Adrenal gland (tissue), 5 donors: ENCODE measurements around the gene FBXW8.

ENCODE experiments used
- CTCF ChIP-seq, 6 experiments: fragments of 450-650 bp in 4 of 6; fragments of 200-600 bp in 2 of 6; sonication (generic) in 1 of 6; IDR thresholded peaks; 1 replicate in 5 of 6; 2 replicates in 1 of 6; pipeline versions ENCODE4 v1.5.1 to v1.8.0; 2016 to 2021; ENCODE audit warnings: antibody characterized with exemption in 6 of 6, mild to moderate bottlenecking in 2 of 6, moderate library complexity in 1 of 6
- POLR2A ChIP-seq, 2 donors: fragments of 450-650 bp; IDR thresholded peaks; one replicate each; pipeline ENCODE4 v1.6.1; 2017; ENCODE audit warnings: antibody characterized with exemption in 2 of 2, mild to moderate bottlenecking in 2 of 2, moderate library complexity in 1 of 2
- donor health status: DM: no; HTN: no; CAD: no.

- TF ChIP-seq CTCF (IDR thresholded peaks at IDR 0.05) = no peak
- no peak for TF ChIP-seq POLR2A (IDR thresholded peaks at IDR 0.05)
These were observed 85.9 kb downstream of the FBXW8 start for GRCh38 chr12:116996621-116997020.
